GM21381 (cell line): ENCODE measurements around the gene PACS2.
"Not testable (repeated sequence)": the region's sequence is repeated elsewhere in the genome, so short reads cannot be mapped to it uniquely, and the experiment has no call there.

Experiments used
- ATAC-seq: cut with Tn5 transposase; IDR thresholded peaks from one replicate; pipeline ENCODE4 v1.9.1; 2021; ENCODE audit warnings: mild to moderate bottlenecking, moderate library complexity; ENCODE audit not compliant: unreplicated experiment

The PACS2 gene

GRCh38 chr14:105313381-105314286 lies 914 bp upstream of the PACS2 start:
- peak; percentile 14 for ATAC-seq

- peak; percentile 19 for ATAC-seq
These were observed 718 bp downstream of the PACS2 start for GRCh38 chr14:105315211-105315721.

- no peak for ATAC-seq
These were observed 1.5 kb downstream of the PACS2 start for GRCh38 chr14:105315941-105316576.

- ATAC-seq, result no peak
These were observed 2.0 kb downstream of the PACS2 start for GRCh38 chr14:105316577-105316941.

DNA sequence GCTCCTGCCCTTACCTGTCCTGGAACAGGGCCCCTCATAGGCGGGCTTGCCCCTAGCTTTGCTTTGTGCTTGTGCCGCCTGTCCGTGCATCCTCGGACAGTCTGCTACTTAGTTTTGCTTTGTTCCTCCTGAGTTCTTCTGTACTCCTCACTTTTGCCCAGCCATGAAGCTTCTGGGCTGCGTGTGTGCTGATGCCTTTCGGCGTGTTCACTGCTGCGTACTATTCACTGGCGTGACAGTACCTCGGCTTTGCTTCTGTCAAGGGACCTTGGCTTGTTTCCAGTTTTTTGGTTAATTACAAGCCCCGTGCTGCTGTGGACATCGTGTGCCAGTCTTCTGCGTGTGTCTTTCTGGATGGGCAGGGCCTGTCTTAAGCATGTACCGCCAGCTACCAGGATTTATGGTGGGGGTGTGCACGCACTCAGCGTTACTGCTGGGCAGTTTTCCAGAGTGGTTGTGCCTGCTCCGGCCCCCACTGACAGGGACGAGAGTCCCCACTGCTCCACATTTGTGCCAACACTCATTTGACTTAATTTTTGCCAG lies 2.5 kb downstream of the PACS2 start:
- no peak for ATAC-seq

DNA sequence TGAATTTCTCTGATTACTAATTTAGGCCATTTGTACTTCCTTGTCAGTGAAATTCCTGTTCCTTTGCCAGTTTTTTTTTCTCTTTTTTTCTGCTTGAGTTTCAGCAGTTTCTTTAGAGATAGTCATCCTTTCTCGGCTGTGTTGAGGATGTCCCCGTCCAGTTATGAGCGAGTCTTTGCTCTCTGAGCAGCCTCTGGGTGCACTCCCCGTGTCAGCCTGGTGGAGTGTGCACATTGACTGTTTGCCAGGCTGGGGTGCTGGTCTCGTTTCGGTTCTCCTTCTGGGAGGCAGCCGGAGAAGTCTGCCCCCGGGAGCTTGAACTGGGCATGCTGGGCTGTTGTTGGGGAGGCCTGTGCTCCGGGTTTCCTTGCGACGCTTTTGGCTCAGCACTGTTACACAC lies 3.0 kb downstream of the PACS2 start:
- ATAC-seq, result no peak

GRCh38 chr14:105322791-105323556 lies 8.4 kb downstream of the PACS2 start:
- ATAC-seq, result no peak

GRCh38 chr14:105323663-105324062 lies 9.1 kb downstream of the PACS2 start:
- no peak for ATAC-seq

GRCh38 chr14:105324080-105324778 lies 9.7 kb downstream of the PACS2 start:
- no peak for ATAC-seq

DNA sequence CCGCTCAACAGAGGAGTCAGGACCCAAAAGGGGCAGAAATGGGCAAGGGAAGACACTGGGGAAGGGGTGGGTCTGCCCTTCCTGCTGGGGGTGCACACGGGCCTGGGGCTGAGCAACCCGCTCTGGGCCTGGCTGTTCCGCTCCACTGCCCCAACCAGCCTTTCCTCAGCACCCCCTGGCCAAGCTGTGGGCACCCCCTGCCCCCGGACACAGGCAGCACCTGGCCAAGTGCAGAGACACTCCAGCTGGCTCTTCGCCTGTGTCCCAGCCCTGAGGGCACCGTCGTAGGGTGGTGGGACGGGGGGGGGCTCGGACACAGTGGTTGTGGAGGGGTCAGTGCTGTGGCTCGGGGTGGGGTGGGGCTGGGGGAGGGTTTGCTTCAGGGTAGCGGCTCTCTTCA lies 10.3 kb downstream of the PACS2 start:
- no peak for ATAC-seq

GRCh38 chr14:105325303-105325702 lies 10.8 kb downstream of the PACS2 start:
- ATAC-seq, result no peak

DNA sequence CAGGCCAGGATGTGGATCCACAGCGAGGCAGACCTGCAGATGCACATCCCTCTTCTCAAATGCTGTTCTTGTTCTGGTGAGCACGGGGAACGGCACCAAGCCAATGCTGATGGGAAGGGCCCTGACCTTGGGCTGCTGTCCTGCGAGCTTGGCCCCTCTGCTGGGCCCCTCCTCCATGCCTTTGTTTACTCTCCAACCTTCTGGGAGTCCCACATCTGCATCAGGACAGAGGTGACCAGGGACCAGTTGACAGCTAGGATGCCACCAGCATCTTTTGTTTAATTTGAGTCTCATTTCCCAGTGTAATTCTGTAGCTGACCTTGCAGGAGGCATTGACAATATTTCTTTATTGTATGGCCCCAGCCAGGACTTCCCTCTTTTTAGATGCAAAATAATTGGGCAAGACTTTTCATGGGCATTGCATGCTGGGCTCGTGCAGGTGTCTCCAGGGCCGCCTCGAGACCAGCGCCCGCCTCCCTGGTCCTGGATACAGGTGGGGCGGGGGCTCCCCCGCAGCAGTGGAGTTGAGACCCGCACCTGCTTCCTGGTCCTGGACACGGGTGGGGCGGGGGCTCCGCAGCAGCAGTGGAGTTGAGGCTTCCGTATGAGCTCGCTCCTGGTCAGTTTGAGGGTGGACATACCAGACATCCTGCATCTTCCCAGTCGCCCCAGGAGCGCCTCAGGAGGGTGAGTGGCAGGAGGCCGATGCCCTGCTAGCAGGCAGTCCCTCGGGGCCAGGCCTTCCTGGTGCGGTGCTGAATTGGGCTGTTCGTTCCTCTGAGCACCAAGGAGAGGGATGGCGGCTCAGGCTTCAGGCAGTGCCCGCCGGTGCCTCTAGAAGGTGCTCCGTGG lies 11.4 kb downstream of the PACS2 start:
- no peak for ATAC-seq

DNA sequence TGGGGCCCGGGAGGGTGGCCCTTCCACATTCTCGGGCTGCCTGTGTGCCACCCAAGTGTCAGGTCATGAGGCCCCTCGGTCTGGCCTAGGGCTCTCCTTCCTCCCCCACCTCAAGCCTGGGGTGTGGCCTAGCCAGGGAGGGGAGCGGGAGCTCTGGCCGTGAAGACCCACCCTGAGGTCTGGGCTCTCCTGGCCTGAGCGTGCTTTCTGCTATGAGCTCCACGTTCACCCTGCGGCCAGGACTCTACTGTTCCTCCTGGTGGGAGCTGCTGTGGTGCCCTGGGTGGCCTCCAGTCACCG lies 12.0 kb downstream of the PACS2 start:
- no peak for ATAC-seq

DNA sequence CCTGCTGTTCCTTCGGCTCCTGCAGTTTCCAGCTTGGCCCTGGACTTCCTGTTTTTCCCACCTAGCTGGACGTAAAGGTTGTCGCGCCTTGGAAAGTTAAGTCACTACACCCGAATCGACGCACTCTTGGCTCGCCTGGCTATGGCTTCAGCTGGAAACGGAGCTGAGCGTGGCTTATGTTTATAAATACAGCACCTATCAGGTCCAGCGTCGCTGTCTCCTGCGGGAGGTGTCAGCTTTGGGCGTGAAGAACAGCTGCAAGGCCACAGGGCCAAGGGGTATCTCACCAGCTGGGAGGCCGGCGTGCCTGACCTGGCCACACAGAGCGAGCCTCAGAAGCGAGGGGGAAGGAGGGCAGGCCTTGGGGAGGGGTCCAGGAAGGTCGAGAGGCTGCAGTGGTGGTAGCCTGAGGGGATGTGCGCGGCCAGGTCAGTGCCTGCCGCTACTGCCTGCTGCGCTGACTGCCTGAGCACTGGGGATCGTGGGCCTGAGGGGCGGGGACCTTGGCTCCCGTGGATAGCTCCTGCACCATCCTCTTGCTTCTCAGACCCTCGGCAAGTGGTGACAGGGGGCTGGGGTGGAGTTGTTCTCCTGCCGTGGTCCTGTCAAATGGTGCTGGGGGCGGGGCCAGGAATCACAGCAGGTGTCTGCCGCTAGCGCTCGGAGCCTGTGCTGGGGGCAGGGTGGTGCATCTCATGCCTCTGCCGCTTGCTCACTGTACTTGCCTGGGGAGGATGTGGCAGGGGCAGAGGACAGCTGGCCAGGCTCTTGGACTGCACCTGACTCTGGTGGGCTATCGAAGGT lies 12.5 kb downstream of the PACS2 start:
- ATAC-seq, result no peak

GRCh38 chr14:105327695-105328045 lies 13.1 kb downstream of the PACS2 start:
- ATAC-seq, result not testable (repeated sequence)

GRCh38 chr14:105328070-105328677 lies 13.6 kb downstream of the PACS2 start:
- ATAC-seq, result no peak

DNA sequence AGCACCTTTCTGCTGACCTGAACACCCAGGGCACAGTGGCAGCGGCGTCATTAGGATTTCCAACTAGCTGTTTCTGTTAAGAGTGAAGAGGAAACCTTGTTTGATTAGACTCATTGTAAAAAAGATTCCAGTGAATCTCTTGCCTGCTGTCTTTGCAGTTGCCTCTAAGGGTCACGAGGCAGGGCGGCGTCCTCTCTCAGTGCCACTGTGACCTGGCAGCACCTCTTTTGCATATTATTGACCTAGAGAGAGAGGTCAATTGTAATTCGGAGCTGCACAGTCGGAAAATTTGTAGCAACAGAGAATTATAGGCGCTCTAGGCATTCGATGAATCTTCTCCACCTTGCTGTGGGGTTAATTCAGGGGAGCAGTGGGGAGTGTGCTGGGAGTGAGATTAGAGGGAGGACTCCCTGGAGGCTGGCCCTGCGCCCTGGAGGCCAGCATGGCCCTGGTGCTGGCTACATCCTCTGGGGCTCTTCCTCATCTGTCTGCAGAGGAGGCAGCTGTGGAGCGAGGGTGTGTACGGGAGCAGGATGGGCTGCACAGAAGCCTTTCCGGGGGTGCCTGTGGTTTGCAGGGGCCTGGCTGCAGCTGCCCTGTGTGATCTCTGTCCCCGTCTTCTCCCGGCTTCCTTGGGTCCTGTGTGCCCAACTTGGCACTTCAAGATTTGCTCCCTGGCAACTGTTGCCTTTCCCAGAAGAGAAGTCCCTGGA lies 14.3 kb downstream of the PACS2 start:
- no peak for ATAC-seq
